Sigmoid colon (tissue), 7 donors: ENCODE data around the gene EVL. TPM values are rescaled to one million over a fixed set of nuclear protein-coding genes. Genes with fewer than 3 reads are reported as not detected.
A peak's percentile ranks its signal among the peaks of the same experiment; 100 is the strongest.

ENCODE experiments used
- DNase-seq: peaks from one replicate; pipeline ENCODE4 v3.0.0-alpha.2; 2019
- H3K27ac ChIP-seq, 4 donors: fragments of 200-600 bp; sonication (generic); one replicate each; pipeline ENCODE4 v1.5.1; 2016 to 2019; ENCODE audit warnings: mild to moderate bottlenecking in 1 of 4
- H3K27me3 ChIP-seq, 3 donors: fragments of 200-600 bp; sonication (generic); one replicate each; pipeline ENCODE4 v1.5.1; 2019; ENCODE audit warnings: mild to moderate bottlenecking in 1 of 3
- H3K36me3 ChIP-seq, 4 donors: fragments of 200-600 bp; sonication (generic); one replicate each; pipeline ENCODE4 v1.5.1; 2016 to 2019
- H3K4me1 ChIP-seq, 4 donors: fragments of 200-600 bp; sonication (generic); one replicate each; pipeline ENCODE4 v1.5.1; 2017 to 2019
- H3K4me3 ChIP-seq, 4 donors: fragments of 200-600 bp; sonication (generic); one replicate each; pipeline ENCODE4 v1.5.1; 2017 to 2019; ENCODE audit warnings: mild to moderate bottlenecking in 2 of 4, moderate library complexity in 1 of 4
- H3K9me3 ChIP-seq, 4 donors: fragments of 200-600 bp in 3 of 4; sonication (generic) in 3 of 4; one replicate each; pipeline versions ENCODE4 v1.5.1 to v1.6.1; 2013 to 2019
- EP300 ChIP-seq, 4 donors: sonication (generic); formaldehyde crosslinking; IDR thresholded peaks; one replicate each; pipeline ENCODE4 v1.6.1; 2017; ENCODE audit warnings: antibody characterized with exemption in 4 of 4
- POLR2A ChIP-seq, 2 donors: fragments of 450-650 bp; IDR thresholded peaks; one replicate each; pipeline ENCODE4 v1.6.1; 2016; ENCODE audit warnings: antibody characterized with exemption in 2 of 2, mild to moderate bottlenecking in 2 of 2, moderate library complexity in 2 of 2
- POLR2AphosphoS5 ChIP-seq, 4 donors: sonication (generic); formaldehyde crosslinking; IDR thresholded peaks; one replicate each; pipeline ENCODE4 v1.6.1; 2017; ENCODE audit warnings: antibody characterized with exemption in 4 of 4
- WGBS, 2 donors: extraction: QIAGEN DNeasy Blood & Tissue Kit; methylation state at CpG; one replicate each; pipeline ENCODE4 v1.1.7; 2013; 5-methylcytosine and 5-hydroxymethylcytosine counted together
- intact Hi-C: fragments of 100-400 bp; cut with DNase I; formaldehyde crosslinking; loops from one replicate; pipeline ENCODE4 v1.15.1; 2023
- polyA plus RNA-seq, 3 donors: library from polyadenylated mRNA; stranded (reverse); fragments of 200-250 nt; gene quantifications; one replicate each; pipeline ENCODE4 v1.2.3, GENCODE V29; 2013
- total RNA-seq, 4 donors: library from RNA; depleted of rRNA; stranded (reverse); fragments of >200 nt; gene quantifications; one replicate each; pipeline ENCODE4 v1.1.0, GENCODE V29; 2016
- TF ChIP-seq, protein P1 (sequence below), 4 experiments: fragments of 450-650 bp in 3 of 4; fragments of 200-600 bp in 1 of 4; IDR thresholded peaks; one replicate each; pipeline ENCODE4 v1.5.1; 2016 to 2019; ENCODE audit warnings: antibody characterized with exemption in 4 of 4, mild to moderate bottlenecking in 3 of 4, moderate library complexity in 2 of 4
- donor health status: healthy with polysubstance abuse.
- donor health status: Bipolar disorder and iron deficiency.
- donor health status: healthy.

EVL gene
- total and polyA plus RNA-seq, 7 donors: 6.5 to 100 (median 27.5) TPM

DNA sequence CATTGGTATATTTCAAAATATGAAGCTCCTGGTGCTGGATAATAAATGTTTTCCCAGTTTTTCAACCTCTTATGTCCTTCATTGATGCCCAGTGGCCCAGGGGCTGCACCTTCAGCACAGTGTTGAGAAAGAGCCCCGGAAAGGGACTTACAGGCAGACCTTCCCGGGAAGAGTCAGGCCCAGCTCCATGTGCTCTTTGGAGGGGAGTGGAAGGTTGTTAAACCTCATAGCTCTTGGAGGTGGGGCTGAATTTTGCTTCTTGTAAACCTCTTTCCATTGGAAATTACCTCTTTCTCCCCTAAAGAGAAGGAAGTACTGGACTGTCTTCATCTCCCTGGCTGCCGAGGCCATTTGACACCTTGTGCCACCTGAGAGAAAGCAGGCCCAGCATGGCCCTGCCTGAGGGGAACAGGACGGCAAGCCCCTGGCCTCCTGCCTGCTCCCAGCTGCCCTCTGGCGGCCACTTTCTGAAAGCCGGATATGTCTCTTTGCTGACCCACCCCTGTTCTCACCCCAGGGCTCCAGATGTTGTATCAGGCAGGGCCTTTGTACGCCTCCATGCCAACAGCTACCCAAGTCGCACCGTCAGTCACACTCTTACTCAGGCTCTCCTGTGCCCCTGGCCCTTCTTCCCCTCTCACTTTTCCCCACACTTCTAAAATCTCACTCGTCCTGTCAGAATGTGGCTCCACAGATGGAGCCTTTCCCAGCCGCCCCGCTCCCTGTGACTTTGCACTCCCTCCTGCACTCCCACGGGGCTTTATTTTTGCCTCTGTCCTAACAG is 43.0 kb downstream of the EVL start:
- H3K4me3 ChIP-seq: no peak overlapping the region
- H3K27me3 ChIP-seq: no peaks in the 10 kb centered on the region
- DNase-seq: peak; percentile 88
- no peaks in the 10 kb centered on the region for H3K9me3 ChIP-seq
- peaks cover 0 to 67% (median 52%) of the 10 kb centered on the region in 4 donors for H3K4me1 ChIP-seq
- intact Hi-C loops: loop anchor here (1.0 to 5.0 kb wide), 3 partner anchors 51 to 126 kb away; no protein-coding TSS in a partner anchor
- no peak overlapping the region for H3K27ac ChIP-seq
- H3K36me3 ChIP-seq: no peaks in the 10 kb centered on the region
- TF ChIP-seq, protein P1, sequence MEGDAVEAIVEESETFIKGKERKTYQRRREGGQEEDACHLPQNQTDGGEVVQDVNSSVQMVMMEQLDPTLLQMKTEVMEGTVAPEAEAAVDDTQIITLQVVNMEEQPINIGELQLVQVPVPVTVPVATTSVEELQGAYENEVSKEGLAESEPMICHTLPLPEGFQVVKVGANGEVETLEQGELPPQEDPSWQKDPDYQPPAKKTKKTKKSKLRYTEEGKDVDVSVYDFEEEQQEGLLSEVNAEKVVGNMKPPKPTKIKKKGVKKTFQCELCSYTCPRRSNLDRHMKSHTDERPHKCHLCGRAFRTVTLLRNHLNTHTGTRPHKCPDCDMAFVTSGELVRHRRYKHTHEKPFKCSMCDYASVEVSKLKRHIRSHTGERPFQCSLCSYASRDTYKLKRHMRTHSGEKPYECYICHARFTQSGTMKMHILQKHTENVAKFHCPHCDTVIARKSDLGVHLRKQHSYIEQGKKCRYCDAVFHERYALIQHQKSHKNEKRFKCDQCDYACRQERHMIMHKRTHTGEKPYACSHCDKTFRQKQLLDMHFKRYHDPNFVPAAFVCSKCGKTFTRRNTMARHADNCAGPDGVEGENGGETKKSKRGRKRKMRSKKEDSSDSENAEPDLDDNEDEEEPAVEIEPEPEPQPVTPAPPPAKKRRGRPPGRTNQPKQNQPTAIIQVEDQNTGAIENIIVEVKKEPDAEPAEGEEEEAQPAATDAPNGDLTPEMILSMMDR (IDR thresholded peaks at IDR 0.05): peak; percentile 79 to 91 (median 84)
- TF ChIP-seq POLR2AphosphoS5 (IDR thresholded peaks at IDR 0.05) (peak in 2 of 4 donors; percentile 48 to 50), EP300 (IDR thresholded peaks at IDR 0.05) (no peak), POLR2A (IDR thresholded peaks at IDR 0.05) (no peak)
- WGBS, 2 donors: 30 to 37% methylated on average over 13 of the region's 13 CpGs

DNA sequence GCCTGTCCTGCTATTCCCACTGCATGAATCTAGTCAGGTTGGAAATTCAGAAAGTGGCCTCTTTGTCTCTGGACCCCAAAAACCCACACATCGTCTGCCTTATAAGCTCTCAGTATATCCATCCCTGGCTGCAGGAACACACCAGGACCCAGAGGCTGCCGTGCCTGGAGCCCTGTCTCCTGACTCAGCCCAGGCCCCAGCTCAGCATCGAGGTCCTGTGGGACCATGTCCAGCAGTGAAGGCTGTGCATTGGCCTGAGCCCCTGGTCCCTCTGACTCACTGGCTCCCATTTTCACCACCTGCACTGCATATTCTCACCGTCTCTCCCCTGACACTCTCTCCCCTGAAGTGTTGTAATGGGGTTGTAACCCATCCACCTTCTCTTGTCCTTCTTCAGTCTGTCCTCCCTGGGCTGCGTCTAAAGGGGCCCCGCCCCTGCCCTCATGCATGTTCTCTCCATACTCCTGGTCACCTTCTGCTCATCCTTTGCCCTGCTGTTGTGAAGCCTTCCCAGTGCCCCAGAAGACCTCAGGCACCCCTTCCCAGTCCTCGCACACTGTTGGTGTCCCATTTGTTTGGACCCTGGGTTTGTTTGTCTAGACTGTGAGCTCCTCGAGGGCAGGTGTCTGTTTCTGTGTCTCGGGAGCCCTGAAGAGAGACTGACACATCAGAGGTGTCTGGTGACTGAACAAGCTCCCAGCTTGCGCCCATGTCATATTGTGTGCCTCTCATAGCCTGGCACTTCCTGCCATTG is 43.8 kb downstream of the EVL start:
- Histone ChIP-seq H3K36me3 (no peaks in the 10 kb centered on the region), H3K9me3 (no peaks in the 10 kb centered on the region), H3K4me3 (no peak overlapping the region), H3K4me1 (peaks cover 0 to 59% (median 44%) of the 10 kb centered on the region in 4 donors), H3K27me3 (no peaks in the 10 kb centered on the region), H3K27ac (no peak overlapping the region)
- TF ChIP-seq POLR2AphosphoS5 (IDR thresholded peaks at IDR 0.05) (no peak), EP300 (IDR thresholded peaks at IDR 0.05) (no peak), POLR2A (IDR thresholded peaks at IDR 0.05) (no peak)
- TF ChIP-seq, protein P1 (IDR thresholded peaks at IDR 0.05): no peak
- intact Hi-C loops: loop anchor here (1.0 to 5.0 kb wide), 3 partner anchors 52 to 127 kb away; no protein-coding TSS in a partner anchor
- WGBS, 2 donors: 81 to 88% methylated on average over 10 of the region's 10 CpGs
- DNase-seq: peak; percentile 62

DNA sequence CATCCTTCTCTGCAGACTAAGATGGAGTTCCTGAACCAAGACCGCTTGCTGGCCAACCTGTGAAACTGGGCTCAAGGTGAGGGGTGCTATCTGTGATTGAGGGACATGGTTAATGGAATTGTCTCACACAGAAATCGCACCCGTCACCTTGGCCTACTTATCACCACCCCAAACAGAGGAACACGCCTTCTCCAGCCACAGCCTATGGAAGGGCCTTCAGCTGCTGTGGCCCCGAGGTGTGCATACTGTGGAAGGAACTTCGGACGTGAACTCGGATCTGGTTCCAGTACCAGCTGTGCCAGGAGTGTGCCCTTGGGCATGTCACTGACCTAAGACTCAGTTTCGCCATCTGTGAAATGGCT is 44.4 kb downstream of the EVL start:
- 94% methylated on average over 9 of the region's 9 CpGs for whole genome bisulfite sequencing, 2 donors
- Histone ChIP-seq H3K27me3 (no peaks in the 10 kb centered on the region), H3K9me3 (no peaks in the 10 kb centered on the region), H3K36me3 (no peaks in the 10 kb centered on the region), H3K4me1 (peaks cover 0 to 55% (median 39%) of the 10 kb centered on the region in 4 donors), H3K4me3 (no peak overlapping the region), H3K27ac (no peak overlapping the region)
- intact Hi-C loops: loop anchor here (5.0 kb wide), 2 partner anchors 52 to 83 kb away; no protein-coding TSS in a partner anchor
- peak; percentile 56 for DNase-seq
- TF ChIP-seq EP300 (IDR thresholded peaks at IDR 0.05): no peak
- TF ChIP-seq, protein P1 (IDR thresholded peaks at IDR 0.05): no peak
- no peak for TF ChIP-seq POLR2AphosphoS5 (IDR thresholded peaks at IDR 0.05)
- no peak for TF ChIP-seq POLR2A (IDR thresholded peaks at IDR 0.05)

DNA sequence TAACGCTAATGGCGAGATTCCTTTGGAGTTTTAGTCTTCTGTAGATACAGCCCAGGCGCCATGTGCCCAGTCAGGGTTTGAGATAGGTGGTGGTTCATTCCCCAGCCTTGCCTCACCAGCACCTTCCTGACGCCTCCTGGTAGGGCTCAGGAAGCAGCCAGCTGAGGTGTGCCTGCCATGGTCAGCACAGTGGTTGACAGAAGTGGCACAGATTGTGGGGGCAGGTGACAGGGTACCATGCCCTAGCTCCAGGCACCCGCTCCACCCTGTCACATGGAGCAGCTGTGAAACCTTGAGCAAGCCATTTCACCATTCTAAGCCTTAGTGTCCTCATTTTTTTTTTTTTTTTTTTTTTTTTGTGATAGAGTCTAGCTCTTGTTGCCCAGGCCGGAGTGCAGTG is 45.6 kb downstream of the EVL start:
- 78 to 86% methylated on average over 6 of the region's 6 CpGs for WGBS, 2 donors
- Histone ChIP-seq H3K4me3 (no peak overlapping the region), H3K9me3 (no peaks in the 10 kb centered on the region), H3K27ac (no peak overlapping the region), H3K27me3 (no peaks in the 10 kb centered on the region), H3K36me3 (no peaks in the 10 kb centered on the region), H3K4me1 (peaks cover 0 to 42% (median 27%) of the 10 kb centered on the region in 4 donors)
- TF ChIP-seq POLR2AphosphoS5 (IDR thresholded peaks at IDR 0.05) (no peak), EP300 (IDR thresholded peaks at IDR 0.05) (no peak), POLR2A (IDR thresholded peaks at IDR 0.05) (no peak)
- TF ChIP-seq, protein P1 (IDR thresholded peaks at IDR 0.05): no peak
- intact Hi-C loops: no loop called here
- DNase-seq: no peak
